Osteoblast (primary cell): ENCODE results near the gene ZNF217. TPM values are rescaled to one million over a fixed set of nuclear protein-coding genes. Genes with fewer than 3 reads are reported as not detected.
"Not testable (repeated sequence)": the region's sequence is repeated elsewhere in the genome, so short reads cannot be mapped to it uniquely, and the experiment has no call there.

Experiments used
- DNase-seq: peaks from one replicate; pipeline ENCODE4 v3.0.0; 2011; ENCODE audit warnings: low spot score, mixed read lengths; ENCODE audit not compliant: insufficient read length; ENCODE audit errors: missing footprints
- H2AFZ ChIP-seq: 2 replicates; pipeline ENCODE4 v1.6.0; 2011; ENCODE audit warnings: mild to moderate bottlenecking, low read length
- H3K27ac ChIP-seq: 2 replicates; pipeline ENCODE4 v1.5.1; 2011; ENCODE audit warnings: mild to moderate bottlenecking, low read depth, low read length, moderate library complexity
- H3K27me3 ChIP-seq: 2 replicates; pipeline ENCODE4 v1.6.0; 2012; ENCODE audit warnings: mild to moderate bottlenecking, control low read depth, inconsistent platforms, low read length, moderate library complexity; ENCODE audit not compliant: insufficient read depth
- H3K36me3 ChIP-seq: 2 replicates; pipeline ENCODE4 v1.5.1; 2011; ENCODE audit warnings: mild to moderate bottlenecking, low read length, control low read depth, moderate library complexity; ENCODE audit not compliant: insufficient read depth
- H3K4me1 ChIP-seq: 2 replicates; pipeline ENCODE4 v1.5.1; 2011; ENCODE audit warnings: mild to moderate bottlenecking, low read length, control low read depth, moderate library complexity; ENCODE audit not compliant: insufficient read depth
- H3K4me2 ChIP-seq: 2 replicates; pipeline ENCODE4 v1.6.0; 2011; ENCODE audit warnings: mild to moderate bottlenecking, low read length; ENCODE audit not compliant: insufficient read depth
- H3K4me3 ChIP-seq: fragments of 200-600 bp; sonication (generic); 3 replicates; pipeline ENCODE4 v1.5.1; 2012; ENCODE audit warnings: mild to moderate bottlenecking, low read length, inconsistent platforms; ENCODE audit not compliant: insufficient read depth
- H3K79me2 ChIP-seq: 2 replicates; pipeline ENCODE4 v1.6.0; 2012; ENCODE audit warnings: mild to moderate bottlenecking, low read length, control low read depth, inconsistent platforms; ENCODE audit not compliant: insufficient read depth
- H3K9me3 ChIP-seq: 2 replicates; pipeline ENCODE4 v1.5.1; 2011; ENCODE audit warnings: low read depth, low read length, control low read depth
- H4K20me1 ChIP-seq: 2 replicates; pipeline ENCODE4 v1.6.0; 2012; ENCODE audit warnings: mild to moderate bottlenecking, low read length, control low read depth; ENCODE audit not compliant: insufficient read depth
- total RNA-seq: library from RNA; depleted of rRNA; stranded (reverse); fragments of >200 nt; gene quantifications from 2 replicates; pipeline ENCODE4 v1.2.3, GENCODE V29; 2012
- TF ChIP-seq, protein P1 (sequence below): IDR thresholded peaks from 2 replicates; pipeline ENCODE4 v1.5.1; 2011; ENCODE audit warnings: mild to moderate bottlenecking, low read depth, low read length, moderate library complexity; ENCODE audit errors: extremely low read depth

The ZNF217 gene
- total RNA-seq, 1 donor = 26.4 TPM

DNA sequence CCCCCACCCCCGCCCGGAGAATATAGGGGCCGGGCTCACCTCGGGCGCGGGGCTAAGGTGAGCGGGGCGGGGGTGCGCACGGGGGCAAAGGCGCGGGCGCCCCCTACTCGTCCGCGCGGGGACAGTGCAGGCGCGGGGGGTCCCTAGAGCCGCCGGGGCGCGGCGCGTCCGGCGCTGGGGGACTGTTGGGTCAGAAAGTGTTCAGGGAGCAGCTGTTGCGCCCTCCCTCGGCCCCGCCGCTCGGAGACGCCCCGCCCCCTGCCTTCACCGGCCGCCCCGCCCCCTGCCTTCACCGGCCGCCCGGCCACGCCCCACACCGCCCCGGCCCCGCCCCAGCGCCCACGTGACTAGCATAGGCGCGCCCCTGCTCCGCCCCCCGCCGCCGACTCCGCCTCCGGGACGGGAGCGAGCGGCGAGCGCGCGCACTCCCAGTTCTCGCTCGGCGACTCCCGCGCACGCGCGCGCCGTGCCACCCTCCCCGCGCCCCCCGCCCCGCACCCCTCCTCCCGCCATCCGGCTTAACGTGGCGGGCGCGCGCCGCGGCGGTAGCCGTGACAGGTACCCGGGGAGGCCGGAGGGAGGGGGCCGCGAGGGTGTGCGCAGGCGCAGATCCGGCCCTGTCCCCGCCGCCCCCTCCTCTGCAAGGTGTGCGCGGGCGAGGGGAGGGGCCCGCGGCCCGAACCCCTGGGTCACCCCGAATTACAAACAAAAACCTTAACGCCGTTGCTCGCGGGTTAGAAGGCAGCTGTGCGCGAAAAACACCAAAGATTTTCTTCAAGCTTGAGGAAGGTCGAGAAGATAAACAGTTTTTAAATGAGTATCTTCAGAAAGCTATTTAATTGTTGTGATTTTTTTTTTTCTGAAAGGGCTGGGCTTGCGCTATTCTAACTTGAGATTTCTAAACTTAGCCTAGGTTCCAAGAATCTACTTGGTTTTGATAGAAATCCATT, 704 bp upstream of the ZNF217 start:
- no peaks in the 10 kb centered on the region for H3K36me3 ChIP-seq
- peak overlapping the region; percentile 74 for H3K4me2 ChIP-seq
- TF ChIP-seq, protein P1, sequence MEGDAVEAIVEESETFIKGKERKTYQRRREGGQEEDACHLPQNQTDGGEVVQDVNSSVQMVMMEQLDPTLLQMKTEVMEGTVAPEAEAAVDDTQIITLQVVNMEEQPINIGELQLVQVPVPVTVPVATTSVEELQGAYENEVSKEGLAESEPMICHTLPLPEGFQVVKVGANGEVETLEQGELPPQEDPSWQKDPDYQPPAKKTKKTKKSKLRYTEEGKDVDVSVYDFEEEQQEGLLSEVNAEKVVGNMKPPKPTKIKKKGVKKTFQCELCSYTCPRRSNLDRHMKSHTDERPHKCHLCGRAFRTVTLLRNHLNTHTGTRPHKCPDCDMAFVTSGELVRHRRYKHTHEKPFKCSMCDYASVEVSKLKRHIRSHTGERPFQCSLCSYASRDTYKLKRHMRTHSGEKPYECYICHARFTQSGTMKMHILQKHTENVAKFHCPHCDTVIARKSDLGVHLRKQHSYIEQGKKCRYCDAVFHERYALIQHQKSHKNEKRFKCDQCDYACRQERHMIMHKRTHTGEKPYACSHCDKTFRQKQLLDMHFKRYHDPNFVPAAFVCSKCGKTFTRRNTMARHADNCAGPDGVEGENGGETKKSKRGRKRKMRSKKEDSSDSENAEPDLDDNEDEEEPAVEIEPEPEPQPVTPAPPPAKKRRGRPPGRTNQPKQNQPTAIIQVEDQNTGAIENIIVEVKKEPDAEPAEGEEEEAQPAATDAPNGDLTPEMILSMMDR = no peak
- peak; percentile 90 for DNase-seq
- peak overlapping the region; percentile 84 for H3K4me3 ChIP-seq
- H3K9me3 ChIP-seq = no peaks in the 10 kb centered on the region
- H3K4me1 ChIP-seq = peaks cover 29% of the 10 kb centered on the region
- peak overlapping the region; percentile 97 for H3K27ac ChIP-seq
- peak overlapping the region; percentile 47 for H2AFZ ChIP-seq
- no peaks in the 10 kb centered on the region for H3K27me3 ChIP-seq
- H4K20me1 ChIP-seq = no peaks in the 10 kb centered on the region
- H3K79me2 ChIP-seq = peaks cover 39% of the 10 kb centered on the region

DNA sequence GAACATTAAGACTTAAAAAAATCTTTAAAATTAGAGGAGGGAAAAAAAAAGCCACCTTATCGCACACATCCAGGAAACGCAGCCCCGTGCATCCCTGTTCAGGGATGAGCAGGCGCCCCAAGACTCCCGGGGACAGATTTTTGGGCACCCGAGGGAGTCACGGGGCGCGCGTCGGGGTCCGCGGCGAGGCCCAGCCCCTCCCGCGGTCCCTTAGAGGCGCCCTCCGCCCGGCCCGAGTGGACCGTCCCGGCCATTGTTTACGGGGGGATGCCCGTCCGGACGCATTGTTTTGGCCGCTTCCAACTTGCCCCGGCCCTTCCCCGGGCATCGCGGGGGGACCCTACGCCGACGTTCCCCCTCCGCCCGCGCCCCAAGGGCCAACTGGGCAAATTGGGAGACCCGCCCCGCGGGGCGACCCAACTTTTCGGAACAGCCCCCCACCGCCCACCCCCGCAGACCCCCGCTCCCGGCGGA, 610 bp downstream of the ZNF217 start:
- peaks cover 35% of the 10 kb centered on the region for H3K4me1 ChIP-seq
- H3K27me3 ChIP-seq = no peaks in the 10 kb centered on the region
- H3K4me2 ChIP-seq = peak overlapping the region; percentile 89
- TF ChIP-seq, protein P1 = no peak
- no peak overlapping the region for H2AFZ ChIP-seq
- peak; percentile 69 for DNase-seq
- H3K79me2 ChIP-seq = peaks cover 52% of the 10 kb centered on the region
- peak overlapping the region; percentile 95 for H3K27ac ChIP-seq
- H3K36me3 ChIP-seq = no peaks in the 10 kb centered on the region
- H4K20me1 ChIP-seq = no peaks in the 10 kb centered on the region
- peak overlapping the region; percentile 83 for H3K4me3 ChIP-seq
- H3K9me3 ChIP-seq = no peaks in the 10 kb centered on the region

DNA sequence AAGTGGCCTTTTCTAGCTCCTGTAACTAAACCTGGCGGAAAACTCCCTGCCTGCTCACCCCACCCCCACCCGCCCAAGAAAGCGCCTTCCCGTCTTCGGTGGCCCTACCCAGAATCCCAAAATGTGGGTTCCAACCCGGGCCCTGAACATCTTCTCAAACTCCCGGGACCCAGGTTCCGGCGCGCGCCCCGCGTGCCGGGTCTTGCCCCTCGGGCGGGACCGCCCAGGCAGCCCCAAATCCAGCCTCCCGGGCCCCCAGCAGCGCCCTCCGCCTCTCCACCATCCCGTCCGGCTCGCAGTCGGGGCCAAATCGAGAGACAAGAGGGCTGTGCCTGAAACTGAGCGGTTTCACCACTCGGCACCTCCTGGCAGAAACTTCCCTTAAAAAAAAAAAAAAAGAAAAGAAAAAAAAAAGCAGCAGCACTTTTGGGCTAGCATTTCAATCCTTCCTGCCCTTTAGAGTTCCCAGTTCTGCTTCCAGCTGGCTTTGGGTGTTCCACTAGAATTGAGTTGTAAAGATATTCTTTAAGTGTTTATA, 1.1 kb downstream of the ZNF217 start:
- not testable (repeated sequence) for H3K36me3 ChIP-seq, H4K20me1 ChIP-seq, H2AFZ ChIP-seq, H3K27me3 ChIP-seq, H3K9me3 ChIP-seq
- peak; percentile 73 for DNase-seq
- Histone ChIP-seq H3K4me3 (peak overlapping the region; percentile 83), H3K79me2 (peaks cover 54% of the 10 kb centered on the region), H3K4me1 (peaks cover 35% of the 10 kb centered on the region), H3K4me2 (peak overlapping the region; percentile 89), H3K27ac (peak overlapping the region; percentile 95)

DNA sequence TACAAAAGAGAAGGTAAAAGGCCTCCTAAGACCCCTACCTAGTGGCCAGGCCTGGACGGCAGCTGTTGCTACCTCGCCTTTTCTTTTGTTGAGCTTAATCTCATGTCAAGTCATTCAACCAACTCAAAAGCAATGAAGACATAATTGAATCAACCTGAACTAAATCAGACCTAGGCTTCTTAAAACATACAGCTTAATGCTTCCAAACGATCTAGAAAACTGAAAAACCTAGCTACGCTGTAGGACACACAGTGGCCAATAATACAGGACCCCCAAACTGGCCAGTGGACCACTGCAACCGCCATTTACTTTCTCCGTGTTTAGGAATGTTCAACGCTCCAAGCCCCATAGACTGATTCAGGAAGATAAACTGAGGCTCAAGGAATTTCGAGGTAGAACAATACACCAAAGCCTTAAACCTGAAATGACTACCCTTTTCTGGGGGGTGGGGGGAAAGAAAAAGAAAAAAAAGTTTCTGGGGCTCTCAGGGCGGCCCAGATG, 1.6 kb downstream of the ZNF217 start:
- not testable (repeated sequence) for H2AFZ ChIP-seq, DNase-seq, H3K27me3 ChIP-seq, H3K9me3 ChIP-seq, H3K36me3 ChIP-seq, H4K20me1 ChIP-seq
- H3K4me3 ChIP-seq = peak overlapping the region; percentile 83
- peak overlapping the region; percentile 95 for H3K27ac ChIP-seq
- peak overlapping the region; percentile 89 for H3K4me2 ChIP-seq
- peaks cover 35% of the 10 kb centered on the region for H3K4me1 ChIP-seq
- peaks cover 59% of the 10 kb centered on the region for H3K79me2 ChIP-seq

DNA sequence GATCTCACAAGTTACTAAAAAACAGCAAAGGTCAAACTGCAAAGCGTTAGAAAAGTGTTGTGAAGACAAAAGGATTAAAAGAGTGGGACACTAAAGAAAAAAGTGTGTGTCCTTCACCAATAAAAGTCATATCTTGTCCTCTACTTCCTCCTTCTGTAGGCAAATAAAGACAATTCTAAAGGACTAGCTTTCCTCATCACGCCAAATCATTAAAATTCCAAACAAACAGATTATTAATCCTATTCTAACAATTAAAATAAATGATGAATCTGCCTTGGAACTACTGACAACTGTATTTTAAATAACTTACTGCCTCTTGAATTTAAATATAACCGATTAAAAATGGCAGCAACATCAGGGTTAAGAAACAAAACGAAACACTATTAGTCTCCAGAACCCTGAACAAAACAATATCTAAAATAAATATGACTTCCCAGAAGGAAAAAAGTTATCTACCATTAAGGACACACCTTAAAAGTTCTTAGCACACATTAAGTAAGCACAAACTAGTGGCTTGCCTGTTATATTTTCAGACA, 2.4 kb downstream of the ZNF217 start:
- DNase-seq = not testable (repeated sequence)

DNA sequence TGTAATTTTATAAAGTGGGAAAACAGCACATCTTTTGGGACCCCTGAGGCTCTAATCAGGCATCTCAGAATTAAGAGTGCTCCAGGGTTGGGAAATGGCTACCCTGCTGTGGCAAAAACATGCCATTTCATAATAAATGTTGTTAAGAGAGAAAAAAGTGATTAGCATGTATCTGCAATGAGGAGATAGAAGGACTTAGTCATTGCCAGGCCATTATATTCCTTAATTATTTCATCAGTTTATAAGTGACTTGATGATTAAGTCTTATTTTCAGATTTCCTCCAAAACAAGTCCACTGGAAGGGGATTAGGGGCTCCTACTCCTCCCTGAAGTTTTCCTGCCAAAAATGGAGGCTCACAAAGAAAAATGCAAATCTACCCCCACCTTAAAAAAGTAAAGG, 3.0 kb downstream of the ZNF217 start:
- H3K36me3 ChIP-seq, H4K20me1 ChIP-seq, H2AFZ ChIP-seq, H3K27me3 ChIP-seq, H3K9me3 ChIP-seq, DNase-seq: not testable (repeated sequence)
- peaks cover 22% of the 10 kb centered on the region for H3K4me1 ChIP-seq
- H3K4me2 ChIP-seq = peak overlapping the region; percentile 89
- H3K79me2 ChIP-seq = peaks cover 72% of the 10 kb centered on the region
- peak overlapping the region; percentile 95 for H3K27ac ChIP-seq
- H3K4me3 ChIP-seq = peak overlapping the region; percentile 43

More for the DNA sequence above, 2.4 kb downstream of the ZNF217 start:
- H3K9me3 ChIP-seq, H2AFZ ChIP-seq, H3K27me3 ChIP-seq, H4K20me1 ChIP-seq, H3K36me3 ChIP-seq: not testable (repeated sequence)
- H3K4me2 ChIP-seq = peak overlapping the region; percentile 89
- peaks cover 29% of the 10 kb centered on the region for H3K4me1 ChIP-seq
- H3K27ac ChIP-seq = peak overlapping the region; percentile 95
- H3K4me3 ChIP-seq = peak overlapping the region; percentile 83
- peaks cover 66% of the 10 kb centered on the region for H3K79me2 ChIP-seq

DNA sequence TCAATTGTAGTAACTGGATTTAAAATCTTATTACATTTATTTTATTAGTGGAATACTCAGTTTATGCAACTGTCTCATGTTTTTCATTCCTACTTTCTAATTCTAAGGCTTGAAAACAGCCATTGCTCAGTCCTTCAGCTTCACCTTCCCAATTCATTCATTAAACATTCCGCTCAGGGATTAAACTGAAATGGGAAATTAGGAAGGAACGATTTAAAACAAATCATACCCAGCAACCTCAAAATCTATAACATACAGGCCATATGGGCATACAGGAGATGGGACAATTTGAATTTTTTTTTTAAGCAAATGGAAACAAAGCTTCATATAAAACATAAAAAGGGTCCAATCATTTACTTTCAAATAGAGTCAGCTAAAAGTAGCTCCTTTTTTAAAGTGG, 3.5 kb downstream of the ZNF217 start:
- not testable (repeated sequence) for H3K9me3 ChIP-seq, H3K36me3 ChIP-seq, H3K27me3 ChIP-seq, H2AFZ ChIP-seq, DNase-seq, H3K4me3 ChIP-seq, H4K20me1 ChIP-seq
- H3K27ac ChIP-seq = peak overlapping the region; percentile 95
- peak overlapping the region; percentile 89 for H3K4me2 ChIP-seq
- H3K79me2 ChIP-seq = peaks cover 77% of the 10 kb centered on the region
- peaks cover 23% of the 10 kb centered on the region for H3K4me1 ChIP-seq
